PC-9 (cell line): ENCODE results near the gene ZNF618. TPM values are rescaled to one million over a fixed set of nuclear protein-coding genes. Genes with fewer than 3 reads are reported as not detected.

Source experiments
- BruUV-seq: library from RNA; stranded (reverse); fragments of 400-500 nt; replicated peaks from 2 replicates; lab custom pipeline; 2021; lab: Mats Ljungman, UMichigan
- CTCF ChIA-PET: fragments of 300-600 bp; sonication (Branson Sonifier 250); formaldehyde crosslinking; loops from one replicate; lab custom pipeline; 2022; ENCODE audit warnings: antibody characterized with exemption; lab: Charles Lee
- POLR2A ChIA-PET: fragments of 300-600 bp; sonication (Branson Sonifier 250); formaldehyde crosslinking; loops from one replicate; lab custom pipeline; 2022; ENCODE audit warnings: antibody characterized with exemption; ENCODE audit not compliant: unreplicated experiment; lab: Charles Lee
- DNase-seq, 2 experiments: peaks; one replicate each; pipeline versions ENCODE4 v3.0.0 to v3.0.0-alpha.2; 2015 to 2022; ENCODE audit warnings: mixed read lengths in 1 of 2
- H2AFZ ChIP-seq: fragments of 200-600 bp; sonication (generic); 2 replicates; pipeline ENCODE4 v1.8.1; 2017; ENCODE audit warnings: antibody characterized with exemption
- H3F3A ChIP-seq: fragments of 200-600 bp; sonication (generic); 2 replicates; pipeline ENCODE4 v1.8.1; 2017; ENCODE audit warnings: antibody characterized with exemption, mild to moderate bottlenecking, low read depth; ENCODE audit not compliant: insufficient read depth
- H3K27ac ChIP-seq: fragments of 200-600 bp; sonication (generic); 2 replicates; pipeline ENCODE4 v1.6.1; 2016; ENCODE audit warnings: mixed run types
- H3K27me3 ChIP-seq: fragments of 200-600 bp; sonication (generic); 2 replicates; pipeline ENCODE4 v1.6.1; 2016; ENCODE audit warnings: low read depth, mixed run types; ENCODE audit not compliant: insufficient read depth
- H3K36me3 ChIP-seq: fragments of 200-600 bp; sonication (generic); 2 replicates; pipeline ENCODE4 v1.6.1; 2016; ENCODE audit warnings: low read depth, mixed run types
- H3K4me1 ChIP-seq: fragments of 200-600 bp; sonication (generic); replicated peaks from 2 replicates; pipeline ENCODE4 v1.6.1; 2016; ENCODE audit warnings: mixed run types; ENCODE audit not compliant: insufficient read depth
- H3K4me2 ChIP-seq: fragments of 200-600 bp; sonication (generic); 2 replicates; pipeline ENCODE4 v1.6.1; 2017; ENCODE audit warnings: mixed run types
- H3K4me3 ChIP-seq: fragments of 200-600 bp; sonication (generic); 2 replicates; pipeline ENCODE4 v1.6.1; 2016; ENCODE audit warnings: mixed run types
- H3K79me2 ChIP-seq: fragments of 200-600 bp; sonication (generic); 2 replicates; pipeline ENCODE4 v1.6.1; 2017; ENCODE audit warnings: low read depth, mixed run types
- H3K9me2 ChIP-seq: fragments of 200-600 bp; sonication (generic); 2 replicates; pipeline ENCODE4 v1.8.1; 2017; ENCODE audit warnings: mild to moderate bottlenecking; ENCODE audit not compliant: insufficient read depth
- H3K9me3 ChIP-seq: fragments of 200-600 bp; sonication (generic); 2 replicates; pipeline ENCODE4 v1.8.1; 2016; ENCODE audit warnings: low read depth; ENCODE audit not compliant: insufficient read depth
- H4K20me1 ChIP-seq: fragments of 200-600 bp; sonication (generic); 2 replicates; pipeline ENCODE4 v1.8.1; 2017; ENCODE audit not compliant: insufficient read depth
- EZH2 ChIP-seq: fragments of 200-600 bp; sonication (generic); IDR thresholded peaks from 2 replicates; pipeline ENCODE4 v1.8.0; 2017; ENCODE audit warnings: antibody characterized with exemption, low read depth
- intact Hi-C: fragments of 100-400 bp; cut with micrococcal nuclease; formaldehyde crosslinking; loops from one replicate; pipeline ENCODE4 v1.10.0; 2022; ENCODE audit not compliant: unreplicated experiment
- total RNA-seq: library from RNA; stranded (reverse); gene quantifications from 2 replicates; pipeline ENCODE4 v1.2.3, GENCODE V29; 2021
- TF ChIP-seq, protein P1 (sequence below): fragments of 200-600 bp; sonication (generic); conservative IDR thresholded peaks from 2 replicates; pipeline ENCODE4 v1.6.1; 2017; ENCODE audit warnings: mixed run types, antibody characterized with exemption, mild to moderate bottlenecking, moderate library complexity

ZNF618 gene
- total RNA-seq, 1 experiment from 2014 or later, result 0.20 TPM

GRCh38 chr9:113966394-113966793, 90.3 kb downstream of the ZNF618 start:
- Histone ChIP-seq H3K27me3 (peaks cover 69% of the 10 kb centered on the region), H4K20me1 (no peaks in the 10 kb centered on the region), H3K27ac (no peak overlapping the region), H3K4me2 (no peak overlapping the region), H3K4me1 (no peaks in the 10 kb centered on the region), H3K9me3 (no peaks in the 10 kb centered on the region), H3K36me3 (no peaks in the 10 kb centered on the region), H2AFZ (no peak overlapping the region), H3K9me2 (no peaks in the 10 kb centered on the region), H3K4me3 (no peak overlapping the region), H3F3A (no peaks in the 10 kb centered on the region), H3K79me2 (no peaks in the 10 kb centered on the region)
- POLR2A ChIA-PET, result no interaction called here
- CTCF ChIA-PET, result no interaction called here
- no peak for TF ChIP-seq EZH2
- TF ChIP-seq, protein P1, sequence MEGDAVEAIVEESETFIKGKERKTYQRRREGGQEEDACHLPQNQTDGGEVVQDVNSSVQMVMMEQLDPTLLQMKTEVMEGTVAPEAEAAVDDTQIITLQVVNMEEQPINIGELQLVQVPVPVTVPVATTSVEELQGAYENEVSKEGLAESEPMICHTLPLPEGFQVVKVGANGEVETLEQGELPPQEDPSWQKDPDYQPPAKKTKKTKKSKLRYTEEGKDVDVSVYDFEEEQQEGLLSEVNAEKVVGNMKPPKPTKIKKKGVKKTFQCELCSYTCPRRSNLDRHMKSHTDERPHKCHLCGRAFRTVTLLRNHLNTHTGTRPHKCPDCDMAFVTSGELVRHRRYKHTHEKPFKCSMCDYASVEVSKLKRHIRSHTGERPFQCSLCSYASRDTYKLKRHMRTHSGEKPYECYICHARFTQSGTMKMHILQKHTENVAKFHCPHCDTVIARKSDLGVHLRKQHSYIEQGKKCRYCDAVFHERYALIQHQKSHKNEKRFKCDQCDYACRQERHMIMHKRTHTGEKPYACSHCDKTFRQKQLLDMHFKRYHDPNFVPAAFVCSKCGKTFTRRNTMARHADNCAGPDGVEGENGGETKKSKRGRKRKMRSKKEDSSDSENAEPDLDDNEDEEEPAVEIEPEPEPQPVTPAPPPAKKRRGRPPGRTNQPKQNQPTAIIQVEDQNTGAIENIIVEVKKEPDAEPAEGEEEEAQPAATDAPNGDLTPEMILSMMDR, result no peak
- no peak for DNase-seq
- no TSS peak for BruUV-seq
- intact Hi-C loops, result no loop called here

- no peaks in the 10 kb centered on the region for H3K36me3 ChIP-seq
- no TSS peak for BruUV-seq
- ChIA-PET CTCF (no interaction called here), POLR2A (no interaction called here)
- H3K9me3 ChIP-seq, result no peaks in the 10 kb centered on the region
- no peaks in the 10 kb centered on the region for H3K4me1 ChIP-seq
- no peak for DNase-seq
- H2AFZ ChIP-seq, result no peak overlapping the region
- no peak overlapping the region for H3K4me2 ChIP-seq
- intact Hi-C loops, result no loop called here
- H4K20me1 ChIP-seq, result no peaks in the 10 kb centered on the region
- peaks cover 69% of the 10 kb centered on the region for H3K27me3 ChIP-seq
- H3K79me2 ChIP-seq, result no peaks in the 10 kb centered on the region
- H3K4me3 ChIP-seq, result no peak overlapping the region
- H3K27ac ChIP-seq, result no peak overlapping the region
- no peaks in the 10 kb centered on the region for H3F3A ChIP-seq
- TF ChIP-seq, protein P1, result no peak
- TF ChIP-seq EZH2, result no peak
- no peaks in the 10 kb centered on the region for H3K9me2 ChIP-seq
Observed at GRCh38 chr9:113967380-113967779, 91.3 kb downstream of the ZNF618 start.

DNA sequence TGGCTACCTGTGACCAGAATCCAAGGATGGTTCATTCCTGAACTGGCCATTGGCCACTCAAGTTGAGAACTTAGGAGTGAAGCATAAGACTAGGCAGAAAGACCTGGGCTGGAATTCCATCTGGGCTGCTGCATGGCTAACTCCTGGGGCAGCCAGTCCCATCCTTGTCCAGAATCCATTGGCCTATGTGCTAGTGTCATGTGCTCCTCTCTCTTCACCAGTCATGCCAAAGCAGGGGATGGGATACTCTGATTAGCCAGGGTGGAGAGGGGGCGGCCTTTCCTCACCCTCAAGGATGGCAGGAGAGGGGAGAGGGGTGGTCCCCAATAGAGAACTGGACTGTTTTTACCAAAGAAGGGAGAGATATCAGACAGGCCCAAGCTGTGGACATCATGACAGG, 93.2 kb downstream of the ZNF618 start:
- Histone ChIP-seq H3K9me3 (no peaks in the 10 kb centered on the region), H2AFZ (no peak overlapping the region), H4K20me1 (no peaks in the 10 kb centered on the region), H3F3A (no peaks in the 10 kb centered on the region), H3K27me3 (peaks cover 72% of the 10 kb centered on the region), H3K79me2 (no peaks in the 10 kb centered on the region), H3K4me3 (no peak overlapping the region), H3K27ac (no peak overlapping the region), H3K4me1 (no peaks in the 10 kb centered on the region), H3K4me2 (no peak overlapping the region), H3K9me2 (no peaks in the 10 kb centered on the region), H3K36me3 (no peaks in the 10 kb centered on the region)
- intact Hi-C loops, result no loop called here
- TF ChIP-seq, protein P1, result no peak
- no peak for TF ChIP-seq EZH2
- no peak for DNase-seq
- ChIA-PET POLR2A (no interaction called here), CTCF (no interaction called here)
- BruUV-seq, result no TSS peak
